GM18526 (cell line): ENCODE measurements around the gene PIPOX.

Experiments
- POLR2A ChIP-seq: IDR thresholded peaks from 3 replicates; pipeline ENCODE4 v1.6.1; 2011; ENCODE audit not compliant: insufficient read length; ENCODE audit errors: extremely low read depth

PIPOX gene

DNA sequence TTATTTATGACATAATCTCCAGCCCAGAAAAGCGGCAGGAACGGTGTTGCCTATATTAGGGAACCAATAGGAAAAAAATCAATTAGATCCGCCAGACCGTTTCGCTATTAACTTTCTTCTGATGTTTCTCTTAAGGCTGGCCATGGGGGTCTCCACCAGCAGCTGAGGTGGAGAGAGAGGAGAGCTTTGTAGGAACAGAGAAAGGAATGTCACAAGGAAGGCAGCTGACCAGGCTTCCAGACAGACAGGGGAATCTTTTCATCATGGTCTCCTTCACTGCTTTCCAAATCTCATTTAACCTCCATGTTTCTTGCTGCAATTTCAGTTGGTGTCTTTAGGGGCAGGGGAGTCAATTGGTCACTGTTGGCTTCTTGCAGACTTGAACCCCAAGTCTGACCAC is 28.2 kb upstream of the PIPOX start:
- TF ChIP-seq POLR2A: no peak

DNA sequence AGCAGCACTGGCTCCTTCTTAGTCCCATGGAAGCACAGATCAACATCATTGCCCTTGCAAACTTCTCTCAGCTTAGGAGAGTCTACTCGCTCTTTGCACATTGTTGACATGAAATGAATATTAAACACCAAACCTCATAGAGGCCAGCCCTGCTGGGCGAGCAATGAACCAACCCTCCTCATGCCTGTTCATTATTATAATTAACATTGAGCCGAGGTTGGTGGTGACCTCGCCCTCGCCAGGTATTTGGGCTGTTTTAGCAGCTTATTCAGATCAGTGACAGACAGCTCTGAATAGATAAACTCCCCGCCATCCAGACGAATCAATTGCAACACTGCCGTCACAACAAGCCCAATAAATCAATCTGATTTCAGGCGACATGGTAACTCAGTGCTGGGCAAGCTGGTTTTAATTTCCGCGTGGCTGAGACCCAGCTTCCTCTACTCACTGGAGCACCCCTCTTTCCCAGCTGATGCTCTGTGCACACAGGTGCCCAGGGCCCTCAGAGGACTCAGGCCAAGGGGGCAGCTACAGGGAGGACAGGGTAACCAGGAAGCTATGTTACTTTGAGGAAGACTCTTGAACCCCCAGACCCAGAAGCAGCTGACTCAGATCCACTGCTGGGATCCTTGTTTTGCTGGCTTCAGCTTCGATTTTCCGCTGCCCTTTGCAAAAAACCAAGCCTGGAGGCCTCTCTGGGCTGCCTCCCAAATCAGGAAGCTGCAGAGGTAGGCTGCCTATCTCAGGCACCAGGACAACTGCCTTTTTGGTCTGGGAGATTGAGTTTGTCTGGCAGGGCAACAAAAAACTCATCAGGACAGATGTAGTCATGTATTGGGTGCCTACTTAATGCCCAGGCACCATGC is 26.4 kb upstream of the PIPOX start:
- TF ChIP-seq POLR2A: no peak

DNA sequence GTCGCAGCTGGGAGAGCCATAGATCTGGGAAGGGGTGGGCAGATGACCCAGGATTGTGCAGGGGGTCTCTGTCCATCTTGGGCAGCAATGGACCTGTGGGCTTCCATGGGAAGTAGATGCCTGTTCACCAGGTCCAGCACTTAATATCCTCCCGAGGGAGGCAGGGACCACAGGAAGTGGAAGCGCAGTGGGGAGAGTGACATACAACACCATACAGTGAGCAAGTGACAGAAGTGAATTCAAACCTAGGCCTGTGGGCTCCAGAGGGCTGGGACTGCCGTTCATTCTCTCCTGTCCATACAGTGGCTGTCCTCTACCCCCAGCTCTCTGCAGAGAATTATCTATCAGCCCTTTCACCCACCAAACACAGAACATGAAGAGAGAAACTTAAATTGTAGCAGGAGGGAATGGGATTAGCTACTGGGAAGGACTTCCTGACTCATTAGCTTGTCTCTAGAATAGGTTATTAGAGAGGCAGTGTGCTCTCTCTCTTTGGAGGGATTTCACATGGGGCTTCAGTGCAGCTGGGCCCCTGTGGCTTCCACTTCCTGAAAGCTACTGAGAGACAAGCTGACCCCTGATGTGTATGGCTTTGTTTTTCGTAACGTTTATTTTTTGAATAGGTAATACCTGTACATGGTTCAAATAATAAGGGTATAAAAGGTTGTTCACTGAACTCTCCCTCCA is 24.0 kb upstream of the PIPOX start:
- no peak for TF ChIP-seq POLR2A

DNA sequence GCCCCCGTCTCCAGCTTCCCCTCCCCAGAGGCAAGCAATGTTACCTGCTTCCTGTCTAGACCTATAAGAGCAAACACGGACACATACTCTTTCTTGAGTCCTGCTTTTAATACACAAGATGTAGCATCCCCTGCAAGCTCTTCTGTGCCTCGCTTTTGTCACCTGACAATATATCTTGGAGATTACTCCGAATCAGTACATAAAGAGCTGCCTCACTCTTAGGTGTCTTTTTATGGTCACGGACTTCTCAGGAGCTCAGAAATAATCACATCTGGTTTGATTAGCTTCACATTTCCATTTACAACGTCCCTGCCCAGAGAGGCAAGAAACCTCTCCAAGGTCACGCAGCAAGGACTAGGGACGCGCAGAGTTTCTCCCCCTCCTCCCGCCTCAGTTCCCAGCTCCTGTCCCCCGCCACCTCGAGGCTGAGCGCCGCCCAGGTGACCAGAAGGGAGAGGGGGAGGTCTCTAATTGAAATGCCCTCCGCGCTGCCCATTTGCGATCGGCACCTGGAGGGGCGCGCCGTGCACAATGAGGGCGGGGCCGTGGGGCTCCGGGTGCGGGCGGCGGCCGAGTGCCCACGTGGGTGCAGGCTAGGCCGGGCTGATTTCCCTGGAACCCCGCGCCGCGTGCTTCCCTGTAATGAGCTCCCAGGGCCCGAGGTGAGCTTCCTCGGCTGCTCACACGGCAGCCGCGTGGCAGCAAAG is 23.3 kb upstream of the PIPOX start:
- TF ChIP-seq POLR2A: no peak

DNA sequence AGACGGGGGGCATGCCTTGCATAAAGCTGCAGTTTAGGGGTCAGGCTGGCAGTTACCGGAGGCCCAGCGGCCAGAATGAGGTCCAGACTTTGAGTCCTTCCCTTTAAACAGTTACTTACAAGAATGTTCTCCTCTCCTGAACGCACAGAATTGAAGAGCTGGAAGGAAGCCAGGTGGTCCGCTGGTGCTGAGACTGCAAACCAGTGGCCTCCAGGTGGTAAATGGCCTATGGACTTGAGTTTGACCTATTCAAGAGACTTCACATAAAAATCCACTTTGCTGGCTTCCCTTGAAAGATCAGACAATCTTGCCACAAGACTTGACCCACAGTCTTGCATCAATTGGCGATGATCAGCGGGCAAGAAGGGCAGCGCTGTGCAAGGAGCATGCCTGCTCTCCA is 22.4 kb upstream of the PIPOX start:
- TF ChIP-seq POLR2A: no peak

DNA sequence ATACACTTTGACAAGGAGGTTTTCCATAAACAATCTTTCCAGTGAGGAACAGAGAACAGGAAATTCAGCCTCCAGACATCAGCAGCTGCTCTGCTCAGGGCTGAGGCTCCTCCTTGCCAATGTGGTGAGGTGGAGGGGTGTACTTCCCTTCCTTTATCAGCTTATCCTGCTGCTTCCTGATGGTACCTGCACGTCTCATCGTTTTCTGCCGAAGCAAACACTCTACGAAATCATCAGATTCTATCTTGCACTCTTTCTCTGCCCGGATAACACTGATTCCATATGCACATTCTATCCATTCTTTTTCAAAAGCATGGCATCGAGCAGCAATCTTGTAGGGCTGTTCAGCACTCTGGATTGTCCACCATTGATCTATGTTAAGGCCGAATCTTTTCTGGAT is 21.7 kb upstream of the PIPOX start:
- TF ChIP-seq POLR2A: no peak

DNA sequence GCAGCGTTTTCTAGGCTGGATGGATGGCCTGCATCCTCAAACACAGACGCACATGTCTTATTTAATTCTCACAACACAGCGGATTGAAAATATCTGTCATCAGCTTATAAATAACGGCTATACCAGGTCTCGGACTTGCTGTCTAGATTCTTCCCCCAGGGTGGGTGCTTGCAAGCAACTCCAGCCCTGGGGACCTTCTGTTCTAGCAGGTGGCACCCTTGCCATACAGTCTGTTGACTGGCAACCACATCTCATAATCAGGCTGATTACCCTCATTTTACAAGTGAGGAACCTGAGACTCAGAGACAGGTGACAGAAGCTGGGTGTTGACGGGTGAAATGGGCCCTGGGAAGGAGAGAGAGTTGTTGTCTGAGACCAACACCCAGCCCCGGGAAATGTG is 20.9 kb upstream of the PIPOX start:
- no peak for TF ChIP-seq POLR2A

DNA sequence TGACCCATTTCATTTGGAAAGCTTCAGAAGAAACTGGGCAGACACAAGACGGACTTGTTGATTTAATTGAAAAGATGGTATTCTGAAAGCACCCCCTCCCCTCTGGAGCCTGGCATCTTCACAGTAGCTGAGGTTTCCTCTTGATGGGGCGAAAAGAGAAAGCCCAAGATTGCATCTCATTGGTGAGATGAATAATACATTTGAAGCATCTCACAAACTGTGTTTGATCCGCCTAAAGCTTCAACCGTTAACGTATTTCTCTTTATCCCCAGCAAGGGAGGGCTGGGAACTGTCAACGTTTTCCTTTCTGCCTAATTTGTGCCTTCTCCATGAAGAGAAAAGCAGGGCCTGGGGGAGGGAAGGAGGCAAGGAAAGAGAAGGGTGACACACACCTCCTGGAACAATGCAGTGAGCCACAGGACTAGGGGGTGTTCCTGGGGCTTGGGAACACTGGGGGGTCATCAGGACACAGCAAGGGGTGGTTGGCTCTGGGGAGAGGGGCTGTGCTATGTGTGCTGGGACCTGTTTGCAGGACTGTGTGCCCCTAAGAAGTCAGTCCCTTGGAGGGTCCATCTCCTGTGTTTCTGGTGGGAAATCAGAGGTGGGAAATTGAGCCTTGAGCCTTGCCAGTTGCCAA is 18.5 kb upstream of the PIPOX start:
- no peak for TF ChIP-seq POLR2A

DNA sequence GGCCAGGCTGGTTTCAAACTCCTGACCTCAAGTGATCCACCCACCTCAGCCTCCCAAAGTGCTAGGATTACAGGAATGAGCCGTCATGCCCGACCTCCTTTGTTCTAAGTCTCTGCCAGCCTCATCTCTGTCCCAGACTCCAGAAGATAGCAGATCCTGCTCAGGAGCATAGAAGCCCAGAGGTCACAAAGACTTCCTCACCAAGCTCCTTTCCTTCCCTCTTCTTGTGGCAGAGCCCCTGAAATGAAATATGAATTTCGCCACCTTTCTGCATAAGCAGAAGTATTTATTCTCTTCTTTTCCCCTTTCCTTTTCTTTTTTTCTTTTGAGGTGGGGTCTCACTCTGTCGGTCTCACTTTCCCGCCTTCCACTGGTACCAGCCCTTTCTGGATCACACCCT is 11.5 kb upstream of the PIPOX start:
- TF ChIP-seq POLR2A: no peak

DNA sequence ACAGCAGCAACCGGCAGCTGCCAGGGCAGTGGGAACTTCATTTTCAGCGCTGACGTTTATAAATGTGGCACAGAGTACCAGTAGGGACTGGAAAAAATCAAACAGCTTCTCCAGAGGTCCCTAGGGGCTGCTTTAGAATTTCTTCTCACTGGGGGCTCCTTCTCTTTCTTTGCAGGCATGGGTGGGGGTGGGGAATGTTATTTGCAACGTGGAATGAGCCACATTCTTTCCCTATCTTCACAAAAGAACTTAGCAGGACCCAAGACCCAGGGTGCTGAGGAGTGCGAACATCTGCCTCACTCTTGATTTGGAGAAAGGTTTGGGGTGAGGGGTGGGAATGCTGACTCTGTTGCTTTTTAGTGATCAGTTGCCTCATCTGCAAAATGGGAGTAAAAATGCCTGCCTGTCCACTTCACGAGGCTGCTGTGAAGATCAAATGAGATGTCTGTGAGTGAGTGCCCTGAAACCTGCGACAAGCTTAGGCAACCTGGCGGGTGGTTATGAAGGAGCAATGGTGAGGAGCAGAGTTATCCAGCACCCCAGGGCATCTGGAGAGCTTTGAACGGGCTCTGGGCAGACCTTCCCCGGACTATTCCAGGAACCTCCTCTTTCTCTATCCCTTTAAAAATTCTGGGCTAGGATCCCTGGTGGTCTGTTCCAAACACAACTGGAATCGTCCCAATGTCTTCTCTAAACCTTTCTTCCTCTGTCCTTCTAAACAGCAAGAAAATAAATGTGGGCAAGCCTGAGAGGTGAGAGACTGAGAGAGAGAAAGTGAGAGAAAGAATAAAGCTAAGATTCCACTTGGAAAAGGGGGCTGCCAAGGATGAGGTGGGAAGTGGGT is 10.7 kb upstream of the PIPOX start:
- no peak for TF ChIP-seq POLR2A

DNA sequence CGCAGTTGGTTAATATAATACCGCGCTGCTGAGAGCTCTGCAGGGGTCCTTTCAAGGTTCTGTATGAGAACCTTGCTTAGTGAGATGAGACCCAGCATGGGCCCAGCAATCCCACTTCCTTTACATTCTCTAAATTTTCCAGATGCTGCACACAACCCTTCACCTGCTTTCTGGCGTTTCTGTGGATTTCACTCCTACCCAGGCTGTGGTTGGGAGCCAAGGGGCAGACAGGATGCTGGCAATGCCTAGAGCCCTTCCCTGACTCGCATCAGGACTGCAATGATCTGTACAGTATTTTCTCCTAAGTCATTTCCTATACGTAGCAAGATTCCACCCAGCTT is 10.1 kb upstream of the PIPOX start:
- no peak for TF ChIP-seq POLR2A

DNA sequence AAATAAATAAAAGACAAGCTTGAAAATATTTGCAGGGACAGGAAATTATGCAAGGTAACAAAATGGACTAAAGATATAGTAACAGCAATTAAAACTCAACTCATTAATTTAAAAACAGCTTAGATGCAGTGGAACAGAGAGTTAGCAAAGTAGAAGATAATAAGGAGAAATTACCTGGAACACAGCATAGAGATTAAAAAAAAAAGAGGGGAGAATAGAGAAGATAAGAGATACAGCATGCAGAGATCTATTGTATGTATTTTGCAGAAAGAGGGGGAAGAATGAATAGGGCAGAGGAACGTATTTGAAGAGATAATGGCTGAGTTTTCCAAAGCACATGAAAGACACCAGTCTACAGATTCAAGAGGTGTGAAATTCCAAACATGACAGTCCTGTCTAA is 8.4 kb upstream of the PIPOX start:
- TF ChIP-seq POLR2A: no peak

DNA sequence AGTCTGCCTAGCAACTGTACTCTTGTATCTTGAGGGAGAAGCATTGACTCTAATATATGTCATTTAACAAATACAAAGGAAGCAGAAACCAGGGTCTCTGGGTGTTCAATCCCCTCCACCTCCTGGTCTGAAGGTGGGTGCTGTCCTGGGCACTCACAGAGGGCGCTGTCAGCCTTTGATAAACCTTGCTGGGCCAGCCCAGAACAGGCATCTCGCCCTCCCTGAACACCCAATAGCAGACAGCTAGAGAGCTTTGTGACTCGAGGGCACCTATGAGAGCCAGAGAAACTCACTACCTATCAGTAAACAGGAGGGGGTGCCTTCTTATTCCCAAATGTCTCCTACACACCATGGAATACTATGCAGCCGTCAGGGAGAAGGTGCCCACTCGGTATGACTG is 6.4 kb upstream of the PIPOX start:
- no peak for TF ChIP-seq POLR2A

DNA sequence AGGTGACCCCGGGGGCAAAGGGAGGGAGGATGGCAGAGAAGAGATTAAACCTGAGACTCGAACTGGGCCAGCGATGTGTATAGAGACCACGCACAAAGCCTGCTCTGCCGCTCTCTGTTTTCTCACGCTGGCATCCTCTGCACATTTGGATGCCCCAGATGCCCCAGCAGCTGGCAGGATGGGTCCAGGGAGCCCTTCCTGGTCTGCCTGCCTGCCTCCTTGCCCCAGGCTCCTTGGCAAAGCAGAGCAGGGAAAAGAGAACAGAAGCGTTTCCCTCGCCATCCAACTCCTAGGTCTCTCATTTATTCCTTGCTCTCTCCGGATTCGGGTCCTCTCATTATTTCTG is 5.2 kb upstream of the PIPOX start:
- TF ChIP-seq POLR2A: no peak
